H1 (cell line): Measurements from ENCODE around the gene TPSB2.

Experiments
- ASH2L ChIP-seq: fragments of 200-600, 300-600 bp; sonication (generic); IDR thresholded peaks from one replicate; pipeline ENCODE4 v1.7.1; 2017; ENCODE audit warnings: low read length
- BRCA1 ChIP-seq: IDR thresholded peaks from 2 replicates; pipeline ENCODE4 v1.6.1; 2012; ENCODE audit warnings: low read depth, low read length, improper control_type of control experiment
- FOSL1 ChIP-seq: IDR thresholded peaks from 2 replicates; pipeline ENCODE4 v1.6.1; 2011; ENCODE audit warnings: mild to moderate bottlenecking, low read depth, low read length, moderate library complexity; ENCODE audit not compliant: insufficient read depth
- POLR2A ChIP-seq, 2 experiments: IDR thresholded peaks; 1 replicate in 1 of 2; 2 replicates in 1 of 2; pipeline ENCODE4 v1.6.1; 2011; ENCODE audit warnings: low read depth in 2 of 2, low read length in 2 of 2, mild to moderate bottlenecking in 2 of 2; ENCODE audit errors: control extremely low read depth in 1 of 2
- POLR2AphosphoS5 ChIP-seq: IDR thresholded peaks from 2 replicates; pipeline ENCODE4 v1.6.1; 2011; ENCODE audit warnings: low read depth, low read length
- RAD21 ChIP-seq, 2 experiments: IDR thresholded peaks in 1 of 2; conservative IDR thresholded peaks in 1 of 2; 2 replicates each; pipeline ENCODE4 v1.6.1; 2011; ENCODE audit warnings: low read depth in 2 of 2, low read length in 2 of 2, improper control_type of control experiment in 1 of 2, inconsistent platforms in 1 of 2, mild to moderate bottlenecking in 1 of 2, moderate library complexity in 1 of 2
- RFX5 ChIP-seq: IDR thresholded peaks from 2 replicates; pipeline ENCODE4 v1.6.1; 2011; ENCODE audit warnings: low read depth, low read length, improper control_type of control experiment, borderline replicate concordance
- SIN3A ChIP-seq, 2 experiments: IDR thresholded peaks in 1 of 2; conservative IDR thresholded peaks in 1 of 2; 2 replicates each; pipeline ENCODE4 v1.6.1; 2011 to 2012; ENCODE audit warnings: low read length in 2 of 2, improper control_type of control experiment in 1 of 2, low read depth in 1 of 2, mild to moderate bottlenecking in 1 of 2
- SRF ChIP-seq: IDR thresholded peaks from 2 replicates; pipeline ENCODE4 v1.6.1; 2011; ENCODE audit warnings: mild to moderate bottlenecking, low read depth, low read length, moderate library complexity
- TAF1 ChIP-seq: IDR thresholded peaks from 2 replicates; pipeline ENCODE4 v1.6.1; 2011; ENCODE audit warnings: mild to moderate bottlenecking, low read depth, low read length
- TF ChIP-seq, protein P1 (sequence below): IDR thresholded peaks from 2 replicates; pipeline ENCODE4 v1.6.1; 2012; ENCODE audit warnings: inconsistent platforms
- TF ChIP-seq, protein P2 (sequence below), 3 experiments: IDR thresholded peaks; 1 replicate in 2 of 3; 2 replicates in 1 of 3; pipeline versions ENCODE4 v1.5.1 to v1.6.1; 2011; ENCODE audit warnings: low read length in 3 of 3, mild to moderate bottlenecking in 3 of 3, inconsistent platforms in 2 of 3, low read depth in 1 of 3, moderate library complexity in 1 of 3; ENCODE audit not compliant: insufficient read depth in 1 of 3; ENCODE audit errors: control extremely low read depth in 1 of 3
- TF ChIP-seq, protein P3 (sequence below): IDR thresholded peaks from 2 replicates; pipeline ENCODE4 v1.6.1; 2011; ENCODE audit warnings: low read length, improper control_type of control experiment

DNA sequence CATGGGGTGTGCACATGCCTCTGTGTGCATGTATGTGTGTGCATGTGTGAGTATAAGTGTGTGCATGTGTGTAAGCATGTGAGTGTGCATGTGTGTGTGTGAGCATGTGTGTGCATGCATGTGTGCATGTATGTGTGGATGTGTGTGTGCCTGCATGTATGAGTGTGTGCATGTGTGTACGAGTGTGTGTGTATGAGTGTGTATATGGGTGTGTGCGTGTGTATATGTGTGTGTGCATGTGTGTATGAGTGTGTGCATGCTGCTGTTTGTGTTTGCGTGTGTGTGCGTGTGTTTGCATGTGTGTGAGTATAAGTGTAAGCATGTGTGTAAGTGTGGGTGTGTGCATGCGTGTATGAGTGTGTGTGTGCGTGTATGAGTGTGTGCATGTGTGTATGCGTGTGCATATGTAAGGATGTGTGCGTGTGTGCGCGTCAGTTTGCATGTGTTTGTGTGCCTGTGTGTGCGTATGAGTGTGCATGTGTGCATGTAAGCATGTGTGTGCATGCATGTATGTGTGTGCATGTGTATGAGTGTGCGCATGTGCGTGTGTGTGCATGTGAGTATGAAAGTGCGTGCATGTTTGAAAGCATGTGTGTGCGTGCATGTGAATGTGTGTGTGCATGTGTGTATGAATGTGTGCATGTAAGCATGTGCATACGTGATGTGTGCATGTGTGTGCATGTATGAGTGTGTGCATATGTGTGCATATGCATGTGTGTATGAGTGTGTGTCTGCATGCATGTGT is 34.5 kb upstream of the TPSB2 start:
- TF ChIP-seq SRF (no peak), RFX5 (no peak), POLR2AphosphoS5 (no peak), POLR2A (IDR thresholded peaks at IDR 0.05; ENCODE audit: control extremely low read depth in 1 of 2, low read depth in 2 of 2, low read length in 2 of 2) (no peak), SIN3A (conservative IDR thresholded peaks at IDR 0.05 in 1 of 2, IDR thresholded peaks at IDR 0.05 in 1 of 2; ENCODE audit: low read depth in 1 of 2, low read length in 2 of 2) (no peak), TAF1 (no peak), RAD21 (IDR thresholded peaks at IDR 0.05 in 1 of 2, conservative IDR thresholded peaks at IDR 0.05 in 1 of 2; ENCODE audit: low read depth in 2 of 2, low read length in 2 of 2) (no peak), FOSL1 (no peak), BRCA1 (no peak), ASH2L (no peak)
- TF ChIP-seq, protein P1, sequence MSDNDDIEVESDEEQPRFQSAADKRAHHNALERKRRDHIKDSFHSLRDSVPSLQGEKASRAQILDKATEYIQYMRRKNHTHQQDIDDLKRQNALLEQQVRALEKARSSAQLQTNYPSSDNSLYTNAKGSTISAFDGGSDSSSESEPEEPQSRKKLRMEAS, result no peak
- TF ChIP-seq, protein P2, sequence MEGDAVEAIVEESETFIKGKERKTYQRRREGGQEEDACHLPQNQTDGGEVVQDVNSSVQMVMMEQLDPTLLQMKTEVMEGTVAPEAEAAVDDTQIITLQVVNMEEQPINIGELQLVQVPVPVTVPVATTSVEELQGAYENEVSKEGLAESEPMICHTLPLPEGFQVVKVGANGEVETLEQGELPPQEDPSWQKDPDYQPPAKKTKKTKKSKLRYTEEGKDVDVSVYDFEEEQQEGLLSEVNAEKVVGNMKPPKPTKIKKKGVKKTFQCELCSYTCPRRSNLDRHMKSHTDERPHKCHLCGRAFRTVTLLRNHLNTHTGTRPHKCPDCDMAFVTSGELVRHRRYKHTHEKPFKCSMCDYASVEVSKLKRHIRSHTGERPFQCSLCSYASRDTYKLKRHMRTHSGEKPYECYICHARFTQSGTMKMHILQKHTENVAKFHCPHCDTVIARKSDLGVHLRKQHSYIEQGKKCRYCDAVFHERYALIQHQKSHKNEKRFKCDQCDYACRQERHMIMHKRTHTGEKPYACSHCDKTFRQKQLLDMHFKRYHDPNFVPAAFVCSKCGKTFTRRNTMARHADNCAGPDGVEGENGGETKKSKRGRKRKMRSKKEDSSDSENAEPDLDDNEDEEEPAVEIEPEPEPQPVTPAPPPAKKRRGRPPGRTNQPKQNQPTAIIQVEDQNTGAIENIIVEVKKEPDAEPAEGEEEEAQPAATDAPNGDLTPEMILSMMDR (IDR thresholded peaks at IDR 0.05; ENCODE audit: control extremely low read depth in 1 of 3, insufficient read depth in 1 of 3, low read depth in 1 of 3, low read length in 3 of 3), result no peak
- TF ChIP-seq, protein P3, sequence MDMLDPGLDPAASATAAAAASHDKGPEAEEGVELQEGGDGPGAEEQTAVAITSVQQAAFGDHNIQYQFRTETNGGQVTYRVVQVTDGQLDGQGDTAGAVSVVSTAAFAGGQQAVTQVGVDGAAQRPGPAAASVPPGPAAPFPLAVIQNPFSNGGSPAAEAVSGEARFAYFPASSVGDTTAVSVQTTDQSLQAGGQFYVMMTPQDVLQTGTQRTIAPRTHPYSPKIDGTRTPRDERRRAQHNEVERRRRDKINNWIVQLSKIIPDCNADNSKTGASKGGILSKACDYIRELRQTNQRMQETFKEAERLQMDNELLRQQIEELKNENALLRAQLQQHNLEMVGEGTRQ, result no peak
